Measurements from ENCODE around the gene CNN2. TPM values are rescaled to one million over a fixed set of nuclear protein-coding genes. Genes with fewer than 3 reads are reported as not detected.

CNN2 gene
- total RNA-seq, 2 experiments from 2014 or later = 307 to 318 TPM

- no peak for DNase-seq
- Histone ChIP-seq H3K9me3 (ENCODE audit: control insufficient read depth in 1 of 2, insufficient read depth in 1 of 2, low read length in 2 of 2) (peaks cover 0 to 11% of the 10 kb centered on the region in 2 experiments), H3K27me3 (ENCODE audit: control insufficient read depth in 1 of 2, insufficient read depth in 2 of 2, low read length in 2 of 2) (peaks cover 30 to 48% of the 10 kb centered on the region in 2 experiments), H3K36me3 (ENCODE audit: insufficient read depth, low read length) (peaks cover 9% of the 10 kb centered on the region), H3K27ac (ENCODE audit: low read depth in 1 of 2, low read length in 2 of 2) (no peak overlapping the region), H3K4me3 (ENCODE audit: low read length) (no peak overlapping the region), H3K4me1 (ENCODE audit: insufficient read depth, low read length) (peaks cover 35% of the 10 kb centered on the region)
- ChIA-PET CTCF (interaction anchor here (0.6 to 1.3 kb wide), 2 partner anchors 67 to 187 kb away, joined by 3 read pairs; no protein-coding TSS in a partner anchor), POLR2A (interaction anchor here (1.0 to 1.6 kb wide), 2 partner anchors 14 to 78 kb away, joined by 3 to 6 read pairs; partner anchors contain the start of gene WDR18)
- Mint-ChIP-seq H3K9me3 (no peaks in the 10 kb centered on the region), H3K27ac (no peak overlapping the region), H3K27me3 (peaks cover 31% of the 10 kb centered on the region), H3K4me1 (ENCODE audit: low read depth) (peaks cover 13% of the 10 kb centered on the region), H3K4me3 (no peak overlapping the region), H3K36me3 (ENCODE audit: low read depth) (peaks cover 12% of the 10 kb centered on the region)
- intact Hi-C loops (cut with DNase I, micrococcal nuclease) = no loop called here
- TF ChIP-seq, protein P1, sequence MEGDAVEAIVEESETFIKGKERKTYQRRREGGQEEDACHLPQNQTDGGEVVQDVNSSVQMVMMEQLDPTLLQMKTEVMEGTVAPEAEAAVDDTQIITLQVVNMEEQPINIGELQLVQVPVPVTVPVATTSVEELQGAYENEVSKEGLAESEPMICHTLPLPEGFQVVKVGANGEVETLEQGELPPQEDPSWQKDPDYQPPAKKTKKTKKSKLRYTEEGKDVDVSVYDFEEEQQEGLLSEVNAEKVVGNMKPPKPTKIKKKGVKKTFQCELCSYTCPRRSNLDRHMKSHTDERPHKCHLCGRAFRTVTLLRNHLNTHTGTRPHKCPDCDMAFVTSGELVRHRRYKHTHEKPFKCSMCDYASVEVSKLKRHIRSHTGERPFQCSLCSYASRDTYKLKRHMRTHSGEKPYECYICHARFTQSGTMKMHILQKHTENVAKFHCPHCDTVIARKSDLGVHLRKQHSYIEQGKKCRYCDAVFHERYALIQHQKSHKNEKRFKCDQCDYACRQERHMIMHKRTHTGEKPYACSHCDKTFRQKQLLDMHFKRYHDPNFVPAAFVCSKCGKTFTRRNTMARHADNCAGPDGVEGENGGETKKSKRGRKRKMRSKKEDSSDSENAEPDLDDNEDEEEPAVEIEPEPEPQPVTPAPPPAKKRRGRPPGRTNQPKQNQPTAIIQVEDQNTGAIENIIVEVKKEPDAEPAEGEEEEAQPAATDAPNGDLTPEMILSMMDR (IDR thresholded peaks at IDR 0.05) = no peak
- ATAC-seq (ENCODE audit: poor library complexity) = no peak
These were observed 28.3 kb upstream of the CNN2 start for GRCh38 chr19:998064-998463.

DNA sequence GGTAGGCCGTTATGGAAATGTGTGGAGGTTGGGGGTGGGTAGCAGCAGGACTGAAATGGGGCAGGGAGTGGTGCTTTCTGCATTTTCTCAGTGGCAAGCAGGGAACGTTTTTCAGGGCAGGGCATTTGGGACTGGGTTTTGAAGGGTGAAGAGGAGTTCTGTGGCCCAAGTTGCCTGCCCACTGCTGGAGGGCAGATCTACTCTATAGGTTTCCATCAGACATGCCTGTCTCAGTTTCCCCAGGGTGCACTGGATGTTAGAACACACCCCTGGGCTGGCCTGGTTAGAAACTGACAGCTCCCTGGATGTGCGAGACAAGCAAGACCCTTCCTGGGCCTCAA lies 27.1 kb upstream of the CNN2 start:
- Histone ChIP-seq H3K36me3 (ENCODE audit: insufficient read depth, low read length) (peaks cover 2% of the 10 kb centered on the region), H3K4me1 (ENCODE audit: insufficient read depth, low read length) (peaks cover 35% of the 10 kb centered on the region), H3K27ac (ENCODE audit: low read depth in 1 of 2, low read length in 2 of 2) (no peak overlapping the region), H3K27me3 (ENCODE audit: control insufficient read depth in 1 of 2, insufficient read depth in 2 of 2, low read length in 2 of 2) (peaks cover 30 to 48% of the 10 kb centered on the region in 2 experiments), H3K9me3 (ENCODE audit: control insufficient read depth in 1 of 2, insufficient read depth in 1 of 2, low read length in 2 of 2) (peaks cover 0 to 11% of the 10 kb centered on the region in 2 experiments), H3K4me3 (ENCODE audit: low read length) (no peak overlapping the region)
- Mint-ChIP-seq H3K4me1 (ENCODE audit: low read depth) (peaks cover 13% of the 10 kb centered on the region), H3K27me3 (peaks cover 31% of the 10 kb centered on the region), H3K36me3 (ENCODE audit: low read depth) (peaks cover 6% of the 10 kb centered on the region), H3K4me3 (peak overlapping the region; percentile 46), H3K9me3 (no peaks in the 10 kb centered on the region), H3K27ac (no peak overlapping the region)
- ATAC-seq (ENCODE audit: poor library complexity) (no peak), DNase-seq (no peak)
- TF ChIP-seq, protein P1 (IDR thresholded peaks at IDR 0.05) = no peak
- intact Hi-C loops (cut with DNase I, micrococcal nuclease) = no loop called here
- CTCF ChIA-PET = no interaction called here
- POLR2A ChIA-PET = no interaction called here

- Mint-ChIP-seq H3K9me3 (no peaks in the 10 kb centered on the region), H3K4me3 (peak within 1 kb of the TSS; percentile 46), H3K27me3 (peaks cover 31% of the 10 kb centered on the region), H3K36me3 (ENCODE audit: low read depth) (peaks cover 6% of the 10 kb centered on the region), H3K27ac (no peak within 1 kb of the TSS), H3K4me1 (ENCODE audit: low read depth) (peaks cover 13% of the 10 kb centered on the region)
- Histone ChIP-seq H3K36me3 (ENCODE audit: insufficient read depth, low read length) (no peaks in the 10 kb centered on the region), H3K4me3 (ENCODE audit: low read length) (no peak within 1 kb of the TSS), H3K9me3 (ENCODE audit: control insufficient read depth in 1 of 2, insufficient read depth in 1 of 2, low read length in 2 of 2) (peaks cover 0 to 11% of the 10 kb centered on the region in 2 experiments), H3K27me3 (ENCODE audit: control insufficient read depth in 1 of 2, insufficient read depth in 2 of 2, low read length in 2 of 2) (peaks cover 30 to 48% of the 10 kb centered on the region in 2 experiments), H3K27ac (ENCODE audit: low read depth in 1 of 2, low read length in 2 of 2) (no peak within 1 kb of the TSS), H3K4me1 (ENCODE audit: insufficient read depth, low read length) (peaks cover 35% of the 10 kb centered on the region)
- intact Hi-C loops (cut with DNase I, micrococcal nuclease) = no loop called here
- POLR2A ChIA-PET = no interaction called here
- DNase-seq (peak; percentile 43 to 81 (median 58)), ATAC-seq (ENCODE audit: poor library complexity) (peak; percentile 10)
- CTCF ChIA-PET = no interaction called here
- TF ChIP-seq, protein P1 (IDR thresholded peaks at IDR 0.05) = peak; percentile 34
These were observed 26.3 kb upstream of the CNN2 start, which contains the start of gene GRIN3B for GRCh38 chr19:1000095-1000494. TSS of gene GRIN3B (plus strand) at chr19:1000419. CDS start at chr19:1000438, 19 bp downstream.
